HepG2 (cell line): ENCODE data around the gene SMDT1. TPM values are rescaled to one million over a fixed set of nuclear protein-coding genes. Genes with fewer than 3 reads are reported as not detected.
A peak's percentile ranks its signal among the peaks of the same experiment; 100 is the strongest.

ENCODE experiments used
- ARID4A ChIP-seq: sonication (generic); formaldehyde crosslinking; IDR thresholded peaks from 2 replicates; pipeline ENCODE4 v1.5.0; 2020; ENCODE audit warnings: mild to moderate bottlenecking, missing genetic modification reagents, borderline replicate concordance
- CREBL2 ChIP-seq: sonication (generic); formaldehyde crosslinking; IDR thresholded peaks from 2 replicates; pipeline ENCODE4 v1.8.1; 2023; ENCODE audit warnings: missing genetic modification reagents, mild to moderate bottlenecking, borderline replicate concordance
- FIP1L1 ChIP-seq: fragments of 200-400 bp; formaldehyde crosslinking; IDR thresholded peaks from 2 replicates; pipeline ENCODE4 v1.6.1; 2018; ENCODE audit warnings: low read depth, mild to moderate bottlenecking, low read length, moderate library complexity, borderline replicate concordance; ENCODE audit not compliant: insufficient read depth
- KLF6 ChIP-seq: IDR thresholded peaks from 2 replicates; pipeline ENCODE4 v1.8.0; 2016; ENCODE audit warnings: missing biosample characterization, missing genetic modification reagents
- MXD4 ChIP-seq: IDR thresholded peaks from 2 replicates; pipeline ENCODE4 v1.6.1; 2016; ENCODE audit warnings: mild to moderate bottlenecking, missing biosample characterization, missing genetic modification reagents
- MYNN ChIP-seq: sonication (generic); formaldehyde crosslinking; IDR thresholded peaks from 2 replicates; pipeline ENCODE4 v1.4.0; 2020; ENCODE audit warnings: mild to moderate bottlenecking, low read depth, missing genetic modification reagents
- NFIB ChIP-seq: sonication (generic); formaldehyde crosslinking; IDR thresholded peaks from 2 replicates; pipeline ENCODE4 v1.9.0; 2021; ENCODE audit warnings: missing genetic modification reagents, mild to moderate bottlenecking, borderline replicate concordance
- NFKB2 ChIP-seq: sonication (generic); formaldehyde crosslinking; IDR thresholded peaks from 2 replicates; pipeline ENCODE4 v1.4.0; 2020; ENCODE audit warnings: missing genetic modification reagents, borderline replicate concordance
- NKX3-1 ChIP-seq: sonication (generic); formaldehyde crosslinking; IDR thresholded peaks from 2 replicates; pipeline ENCODE4 v1.5.0; 2020; ENCODE audit warnings: missing genetic modification reagents
- RCOR2 ChIP-seq: IDR thresholded peaks from 2 replicates; pipeline ENCODE4 v1.6.1; 2016; ENCODE audit warnings: missing biosample characterization, missing genetic modification reagents
- RELA ChIP-seq: sonication (generic); formaldehyde crosslinking; IDR thresholded peaks from 2 replicates; pipeline ENCODE4 v1.4.0; 2020; ENCODE audit warnings: missing genetic modification reagents
- SATB2 ChIP-seq: sonication (generic); formaldehyde crosslinking; IDR thresholded peaks from 2 replicates; pipeline ENCODE4 v1.5.0; 2020; ENCODE audit warnings: missing genetic modification reagents
- TBX2 ChIP-seq: sonication (generic); formaldehyde crosslinking; IDR thresholded peaks from 2 replicates; pipeline ENCODE4 v1.5.0; 2020; ENCODE audit warnings: missing genetic modification reagents, mild to moderate bottlenecking, borderline replicate concordance
- TFDP2 ChIP-seq: sonication (generic); formaldehyde crosslinking; IDR thresholded peaks from 2 replicates; pipeline ENCODE4 v1.4.0; 2020; ENCODE audit warnings: missing genetic modification reagents
- THYN1 ChIP-seq: sonication (generic); formaldehyde crosslinking; IDR thresholded peaks from 2 replicates; pipeline ENCODE4 v1.8.1; 2023; ENCODE audit warnings: low read depth, mild to moderate bottlenecking, moderate library complexity, missing genetic modification reagents, borderline replicate concordance
- TRIM22 ChIP-seq: fragments of 450-650 bp; IDR thresholded peaks from 2 replicates; pipeline ENCODE4 v1.6.1; 2017
- ZMYM2 ChIP-seq: sonication (generic); formaldehyde crosslinking; IDR thresholded peaks from 2 replicates; pipeline ENCODE4 v1.8.0; 2022; ENCODE audit warnings: mild to moderate bottlenecking, missing genetic modification reagents
- ZMYM4 ChIP-seq: sonication (generic); formaldehyde crosslinking; IDR thresholded peaks from 2 replicates; pipeline ENCODE4 v1.8.1; 2023; ENCODE audit warnings: mild to moderate bottlenecking, missing genetic modification reagents
- ZNF160 ChIP-seq: sonication (generic); formaldehyde crosslinking; IDR thresholded peaks from 2 replicates; pipeline ENCODE4 v1.8.0; 2022; ENCODE audit warnings: mild to moderate bottlenecking, inconsistent platforms, missing genetic modification reagents
- ZNF557 ChIP-seq: sonication (generic); formaldehyde crosslinking; IDR thresholded peaks from 2 replicates; pipeline ENCODE4 v1.4.0; 2020; ENCODE audit warnings: missing genetic modification reagents
- ZSCAN20 ChIP-seq: sonication (generic); formaldehyde crosslinking; IDR thresholded peaks from 2 replicates; pipeline ENCODE4 v1.4.0; 2020; ENCODE audit warnings: missing genetic modification reagents, mild to moderate bottlenecking, borderline replicate concordance
- polyA plus RNA-seq, 8 experiments: library from polyadenylated mRNA; depleted of rRNA in 3 of 8; stranded (reverse) in 7 of 8; unstranded in 1 of 8; fragments of >200 nt; fragmentation: Illumina TruSeq in 4 of 8; extraction: Trizol in 4 of 8; gene quantifications; 2 replicates each; pipeline versions ENCODE4 v1.2.1 to v1.2.3, GENCODE V29; 2011 to 2016; ENCODE audit warnings: low read depth in 4 of 8, missing spikeins in 1 of 8, mixed read lengths in 1 of 8; ENCODE audit not compliant: insufficient read depth in 1 of 8
- total RNA-seq, 5 experiments: library from RNA; depleted of rRNA; stranded (reverse); fragments of >200 nt; fragmentation: Illumina TruSeq; extraction: Trizol; gene quantifications; 2 replicates each; pipeline ENCODE4 v1.2.3, GENCODE V29; 2016; ENCODE audit warnings: low read depth in 1 of 5
- TF ChIP-seq, protein P1 (sequence below): IDR thresholded peaks from 2 replicates; pipeline ENCODE4 v1.6.1; 2012; ENCODE audit warnings: inconsistent platforms

The SMDT1 gene
- total and polyA plus RNA-seq, 2 of the 13 experiments (the other 11 are each of a cell fraction or from before 2014, with no cell fraction given): 8.3 to 26.6 TPM

GRCh38 chr22:42070517-42071422, 8.7 kb upstream of the SMDT1 start, which contains the start of gene NAGA (continued):
- TF ChIP-seq NFKB2 (CRISPR knock-in tag) (peak; percentile 93; the same call in 1 of the 2 replicates), TRIM22 (no peak), NFIB (CRISPR knock-in tag) (no peak), TFDP2 (peak; percentile 93), ZSCAN20 (no peak), NKX3-1 (CRISPR knock-in tag) (peak; percentile 95; the same call in 1 of the 2 replicates), CREBL2 (CRISPR knock-in tag) (peak; percentile 71; the same call in 1 of the 2 replicates), KLF6 (peak; percentile 83; the same call in 1 of the 2 replicates), ARID4A (CRISPR knock-in tag) (peak; percentile 83), SATB2 (CRISPR knock-in tag) (no peak), MXD4 (CRISPR knock-in tag) (peak; percentile 51), TBX2 (CRISPR knock-in tag) (peak; percentile 78), ZMYM2 (CRISPR knock-in tag) (peak; percentile 67; the same call in 1 of the 2 replicates), ZNF557 (no peak), RELA (CRISPR knock-in tag) (0 out of 2 replicates have a peak, but pooled peaks have one; percentile 37), FIP1L1 (no peak), THYN1 (CRISPR knock-in tag) (peak; percentile 49; the same call in 1 of the 2 replicates), ZNF160 (CRISPR knock-in tag) (peak; percentile 62; the same call in 1 of the 2 replicates), MYNN (no peak; the same call in none of the 2 replicates), RCOR2 (0 out of 2 replicates have a peak, but pooled peaks have one; percentile 35), ZMYM4 (CRISPR knock-in tag) (peak; percentile 80; the same call in 1 of the 2 replicates)
- TF ChIP-seq, protein P1, sequence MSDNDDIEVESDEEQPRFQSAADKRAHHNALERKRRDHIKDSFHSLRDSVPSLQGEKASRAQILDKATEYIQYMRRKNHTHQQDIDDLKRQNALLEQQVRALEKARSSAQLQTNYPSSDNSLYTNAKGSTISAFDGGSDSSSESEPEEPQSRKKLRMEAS: peak; percentile 98
